ENCODE measurements around the gene MRPL50. TPM values are rescaled to one million over a fixed set of nuclear protein-coding genes. Genes with fewer than 3 reads are reported as not detected.
A peak's percentile ranks its signal among the peaks of the same experiment; 100 is the strongest.

MRPL50 gene
- total and polyA plus RNA-seq, 2 experiments from 2014 or later = 25.5 to 59.0 TPM

- Histone ChIP-seq H3K4me3 (peak overlapping the region; percentile 78), H3K27ac (ENCODE audit: low read depth) (0 out of 2 replicates have a peak overlapping the region, but pooled peaks have one; percentile 39), H3K36me3 (ENCODE audit: insufficient read depth) (peaks cover 22% of the 10 kb centered on the region; the same call in 1 of the 2 replicates), H4K20me1 (replicated peaks; ENCODE audit: insufficient read depth) (peaks cover 19% of the 10 kb centered on the region), H3K4me2 (peak overlapping the region; percentile 84), H3K79me2 (replicated peaks; ENCODE audit: insufficient read depth) (peaks cover 72% of the 10 kb centered on the region), H3F3A (replicated peaks; ENCODE audit: low read depth) (no peaks in the 10 kb centered on the region), H3K9me2 (ENCODE audit: insufficient read depth) (no peaks in the 10 kb centered on the region), H3K27me3 (ENCODE audit: insufficient read depth) (no peaks in the 10 kb centered on the region), H3K4me1 (ENCODE audit: insufficient read depth) (peaks cover 12% of the 10 kb centered on the region; the same call in 1 of the 2 replicates), H2AFZ (no peak overlapping the region; the same call in 1 of the 2 replicates)
- DNase-seq (ENCODE audit: low spot score) (no peak), ATAC-seq (no peak)
- Mint-ChIP-seq H3K27me3 (ENCODE audit: insufficient read depth, low read depth, poor library complexity) (peaks cover 4% of the 10 kb centered on the region), H3K9me3 (peaks cover 15% of the 10 kb centered on the region), H3K27ac (peak overlapping the region; percentile 99), H3K36me3 (ENCODE audit: low read depth) (peaks cover 73% of the 10 kb centered on the region), H3K4me1 (peaks cover 5% of the 10 kb centered on the region), H3K4me3 (peak overlapping the region; percentile 100)
- TF ChIP-seq, protein P1, sequence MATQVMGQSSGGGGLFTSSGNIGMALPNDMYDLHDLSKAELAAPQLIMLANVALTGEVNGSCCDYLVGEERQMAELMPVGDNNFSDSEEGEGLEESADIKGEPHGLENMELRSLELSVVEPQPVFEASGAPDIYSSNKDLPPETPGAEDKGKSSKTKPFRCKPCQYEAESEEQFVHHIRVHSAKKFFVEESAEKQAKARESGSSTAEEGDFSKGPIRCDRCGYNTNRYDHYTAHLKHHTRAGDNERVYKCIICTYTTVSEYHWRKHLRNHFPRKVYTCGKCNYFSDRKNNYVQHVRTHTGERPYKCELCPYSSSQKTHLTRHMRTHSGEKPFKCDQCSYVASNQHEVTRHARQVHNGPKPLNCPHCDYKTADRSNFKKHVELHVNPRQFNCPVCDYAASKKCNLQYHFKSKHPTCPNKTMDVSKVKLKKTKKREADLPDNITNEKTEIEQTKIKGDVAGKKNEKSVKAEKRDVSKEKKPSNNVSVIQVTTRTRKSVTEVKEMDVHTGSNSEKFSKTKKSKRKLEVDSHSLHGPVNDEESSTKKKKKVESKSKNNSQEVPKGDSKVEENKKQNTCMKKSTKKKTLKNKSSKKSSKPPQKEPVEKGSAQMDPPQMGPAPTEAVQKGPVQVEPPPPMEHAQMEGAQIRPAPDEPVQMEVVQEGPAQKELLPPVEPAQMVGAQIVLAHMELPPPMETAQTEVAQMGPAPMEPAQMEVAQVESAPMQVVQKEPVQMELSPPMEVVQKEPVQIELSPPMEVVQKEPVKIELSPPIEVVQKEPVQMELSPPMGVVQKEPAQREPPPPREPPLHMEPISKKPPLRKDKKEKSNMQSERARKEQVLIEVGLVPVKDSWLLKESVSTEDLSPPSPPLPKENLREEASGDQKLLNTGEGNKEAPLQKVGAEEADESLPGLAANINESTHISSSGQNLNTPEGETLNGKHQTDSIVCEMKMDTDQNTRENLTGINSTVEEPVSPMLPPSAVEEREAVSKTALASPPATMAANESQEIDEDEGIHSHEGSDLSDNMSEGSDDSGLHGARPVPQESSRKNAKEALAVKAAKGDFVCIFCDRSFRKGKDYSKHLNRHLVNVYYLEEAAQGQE (IDR thresholded peaks at IDR 0.05; ENCODE audit: unreplicated experiment) = no peak
- no peak for TF ChIP-seq POLR2AphosphoS5 (IDR thresholded peaks at IDR 0.05; ENCODE audit: low read depth)
- TF ChIP-seq JUNB (IDR thresholded peaks at IDR 0.05; ENCODE audit: unreplicated experiment) = no peak
- no peak for TF ChIP-seq CTCF (conservative IDR thresholded peaks at IDR 0.05; ENCODE audit: low read depth in 2 of 2)
- TF ChIP-seq ZNF114 (CRISPR knock-in tag; IDR thresholded peaks at IDR 0.05) = no peak
- TF ChIP-seq ZNF331 (CRISPR knock-in tag; IDR thresholded peaks at IDR 0.05; ENCODE audit: low read depth) = no peak
Measured at GRCh38 chr9:101397746-101398067, 711 bp downstream of the MRPL50 start.

GRCh38 chr9:101394687-101395086, 3.7 kb downstream of the MRPL50 start:
- H3K36me3 ChIP-seq (ENCODE audit: insufficient read depth) = peaks cover 15% of the 10 kb centered on the region
- H3K9me3 Mint-ChIP-seq = peaks cover 17% of the 10 kb centered on the region
- no peak overlapping the region for H3K4me3 ChIP-seq
- peaks cover 9% of the 10 kb centered on the region; the same call in 1 of the 2 replicates for H3K4me1 ChIP-seq (ENCODE audit: insufficient read depth)
- no peaks in the 10 kb centered on the region for H3K9me2 ChIP-seq (ENCODE audit: insufficient read depth)
- ATAC-seq = no peak
- no peaks in the 10 kb centered on the region for H3K27me3 ChIP-seq (ENCODE audit: insufficient read depth)
- no peak overlapping the region for H2AFZ ChIP-seq
- H3K27ac ChIP-seq (ENCODE audit: low read depth) = no peak overlapping the region
- H3K4me1 Mint-ChIP-seq = no peaks in the 10 kb centered on the region; the same call in 2 of the 3 replicates
- H3K4me2 ChIP-seq = no peak overlapping the region
- no peak for TF ChIP-seq ZNF331 (CRISPR knock-in tag; IDR thresholded peaks at IDR 0.05; ENCODE audit: low read depth)
- no peak for TF ChIP-seq STAT1 (IDR thresholded peaks at IDR 0.05; ENCODE audit: unreplicated experiment)
- TF ChIP-seq CREB1 (CRISPR knock-in tag; IDR thresholded peaks at IDR 0.05; ENCODE audit: low read depth) = no peak
- H4K20me1 ChIP-seq (replicated peaks; ENCODE audit: insufficient read depth) = peaks cover 35% of the 10 kb centered on the region
- peaks cover 74% of the 10 kb centered on the region for H3K36me3 Mint-ChIP-seq (ENCODE audit: low read depth)
- no peak overlapping the region for H3K4me3 Mint-ChIP-seq
- H3K79me2 ChIP-seq (replicated peaks; ENCODE audit: insufficient read depth) = peaks cover 86% of the 10 kb centered on the region
- H3K27me3 Mint-ChIP-seq (ENCODE audit: insufficient read depth, low read depth, poor library complexity) = peaks cover 4% of the 10 kb centered on the region
- H3K27ac Mint-ChIP-seq = no peak overlapping the region
- H3F3A ChIP-seq (replicated peaks; ENCODE audit: low read depth) = no peaks in the 10 kb centered on the region
- no peak for DNase-seq (ENCODE audit: low spot score)

Data from GM23338 (cell line).